Stimulated activated CD8-positive, alpha-beta memory T cell treated with anti-CD3 and anti-CD28 coated beads, Interleukin-4, amount 100 ng/mL, for 4 hours (primary cell): ENCODE results near the gene PLCL2.
"Not testable (repeated sequence)": the region's sequence is repeated elsewhere in the genome, so short reads cannot be mapped to it uniquely, and the experiment has no call there.

Source experiments
- DNase-seq, 2 donors: peaks; one replicate each; pipeline ENCODE4 v3.0.0-alpha.2; 2020; ENCODE audit warnings: low read depth in 2 of 2, low spot score in 1 of 2

PLCL2 gene

DNA sequence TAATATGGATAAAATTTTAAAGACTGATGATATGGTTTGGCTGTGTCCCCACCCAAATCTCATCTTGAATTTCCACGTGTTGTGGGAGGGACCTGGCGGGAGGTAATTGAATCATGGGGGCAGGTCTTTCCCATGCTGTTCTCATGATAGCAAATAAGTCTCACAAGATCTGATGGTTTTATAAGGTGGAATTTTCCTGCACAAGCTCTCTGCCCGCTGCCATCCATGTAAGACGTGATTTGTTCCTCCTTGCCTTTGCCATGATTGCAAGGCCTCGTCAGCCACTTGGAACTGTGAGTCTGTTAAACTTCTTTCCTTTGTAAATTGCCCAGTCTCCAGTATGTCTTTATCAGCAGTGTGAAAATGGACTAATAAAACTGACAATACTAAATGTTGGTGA, 222.0 kb downstream of the PLCL2 start:
- DNase-seq, result not testable (repeated sequence)

DNA sequence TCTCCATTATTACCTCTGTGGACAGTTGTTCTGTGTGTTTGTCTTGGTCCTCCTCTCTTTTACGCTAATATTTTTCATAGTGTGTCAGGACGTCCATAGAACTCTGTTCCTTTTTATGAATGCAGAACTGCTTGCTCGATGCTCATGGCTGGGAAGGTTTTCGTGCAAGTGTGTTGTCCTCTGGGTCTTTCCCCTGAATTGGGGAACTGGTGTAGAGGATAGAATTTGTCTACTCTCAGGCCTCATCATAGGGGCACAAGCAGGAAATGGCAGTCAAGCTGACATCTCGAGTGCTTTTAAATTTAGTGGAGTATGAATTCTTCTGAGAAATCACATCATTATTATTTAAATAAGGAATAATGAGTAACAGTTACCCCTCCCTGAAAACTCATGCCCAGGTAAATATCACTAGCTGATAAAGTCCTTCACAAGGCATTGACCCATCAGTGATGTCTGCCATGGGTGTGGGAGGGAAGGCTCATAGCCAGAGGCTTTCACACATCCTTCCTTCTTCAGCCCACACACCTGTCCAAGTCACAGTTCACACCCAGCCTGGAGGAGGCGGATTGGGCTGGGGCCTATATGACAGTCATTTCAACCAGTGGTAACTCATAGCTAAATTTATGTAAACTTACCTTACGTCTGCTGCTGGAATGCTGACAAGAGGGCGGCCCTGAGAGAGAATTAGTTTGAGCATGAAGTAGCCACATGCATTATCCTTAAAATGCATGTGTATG, 226.1 kb downstream of the PLCL2 start:
- DNase-seq, result no peak

DNA sequence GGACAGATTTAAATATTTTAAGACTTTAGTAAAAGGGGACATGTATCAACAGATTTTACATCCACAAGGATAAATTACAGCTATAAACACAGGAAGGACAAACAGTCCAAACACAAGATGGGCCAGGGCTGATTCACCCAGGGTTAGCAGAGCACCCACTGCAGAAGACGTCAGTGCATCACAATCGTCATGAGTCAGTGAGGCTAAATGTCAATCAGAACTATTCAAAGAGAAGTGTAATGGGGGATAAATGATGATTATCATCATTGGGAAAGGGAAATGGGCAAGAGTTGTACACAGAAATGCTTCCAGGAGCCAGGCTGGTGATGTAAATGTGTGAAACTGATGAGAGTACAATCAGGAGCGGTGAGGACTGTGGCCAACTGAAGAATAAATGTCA, 226.8 kb downstream of the PLCL2 start:
- DNase-seq, result no peak

DNA sequence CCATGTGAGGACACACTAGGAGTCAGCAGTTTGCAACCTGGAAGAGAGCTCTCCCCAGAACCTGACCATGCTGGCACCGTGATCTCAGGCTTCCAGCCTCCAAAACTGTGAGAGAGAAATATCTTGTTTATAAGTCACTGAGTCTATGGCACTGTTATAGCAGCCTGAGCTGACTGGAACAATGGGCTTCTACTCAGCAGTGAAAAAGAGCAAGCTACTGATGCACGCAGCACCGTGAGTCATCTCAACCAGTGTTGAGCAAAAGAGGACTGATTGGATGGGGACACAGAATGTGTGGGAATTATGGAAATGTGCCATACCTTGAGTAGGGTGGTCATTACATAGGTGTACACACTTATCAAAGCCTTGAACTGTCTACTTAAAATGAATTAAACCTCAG, 230.4 kb downstream of the PLCL2 start:
- no peak for DNase-seq

DNA sequence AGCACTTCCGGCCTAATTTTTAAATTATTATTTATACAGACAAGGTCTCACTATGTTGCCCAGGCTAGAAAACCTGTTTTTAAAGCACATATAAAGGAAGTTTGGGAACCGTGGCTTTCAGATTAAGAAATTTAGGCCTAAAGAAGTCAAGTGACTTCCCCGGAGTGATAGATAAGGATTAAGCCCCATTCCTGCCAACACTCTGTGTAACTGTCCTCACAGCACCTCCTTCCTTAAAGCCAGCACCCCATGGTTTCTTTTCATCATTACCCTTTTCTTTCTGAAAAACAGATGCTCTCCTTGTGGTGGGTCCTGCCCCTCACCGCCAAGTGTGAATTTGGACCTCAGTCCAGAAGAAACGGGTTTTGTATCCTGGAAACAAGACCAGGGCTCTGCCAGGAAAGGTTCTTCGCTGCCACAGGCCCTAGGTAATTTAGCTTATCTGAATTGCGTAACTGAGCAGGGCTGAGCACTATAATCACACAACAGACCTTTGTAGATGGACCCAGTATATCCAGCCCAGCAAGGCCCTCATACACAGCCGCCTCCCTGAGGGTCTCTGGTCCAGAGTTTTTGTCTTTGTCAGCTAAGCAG, 231.3 kb downstream of the PLCL2 start:
- DNase-seq, result no peak

DNA sequence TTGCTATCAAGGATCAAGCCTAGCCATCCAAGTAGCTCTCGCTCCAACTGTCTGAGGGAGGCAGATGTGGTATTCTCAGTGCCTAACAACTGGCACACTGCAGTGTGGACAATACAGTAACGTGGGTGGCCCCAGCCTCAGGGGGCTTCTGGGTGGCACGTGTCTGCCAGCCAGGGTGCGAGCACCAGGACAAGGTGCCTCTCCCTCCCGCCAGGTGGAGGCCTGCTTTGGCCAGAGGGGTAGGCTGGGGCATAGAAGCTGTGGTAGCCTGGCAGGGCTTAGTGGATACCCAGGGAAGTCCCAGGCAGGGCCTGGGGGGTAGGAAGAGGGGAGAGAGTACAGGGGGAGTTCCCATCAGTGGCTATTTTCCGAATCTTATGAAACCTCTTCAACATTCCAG, 234.0 kb downstream of the PLCL2 start:
- DNase-seq, result no peak

DNA sequence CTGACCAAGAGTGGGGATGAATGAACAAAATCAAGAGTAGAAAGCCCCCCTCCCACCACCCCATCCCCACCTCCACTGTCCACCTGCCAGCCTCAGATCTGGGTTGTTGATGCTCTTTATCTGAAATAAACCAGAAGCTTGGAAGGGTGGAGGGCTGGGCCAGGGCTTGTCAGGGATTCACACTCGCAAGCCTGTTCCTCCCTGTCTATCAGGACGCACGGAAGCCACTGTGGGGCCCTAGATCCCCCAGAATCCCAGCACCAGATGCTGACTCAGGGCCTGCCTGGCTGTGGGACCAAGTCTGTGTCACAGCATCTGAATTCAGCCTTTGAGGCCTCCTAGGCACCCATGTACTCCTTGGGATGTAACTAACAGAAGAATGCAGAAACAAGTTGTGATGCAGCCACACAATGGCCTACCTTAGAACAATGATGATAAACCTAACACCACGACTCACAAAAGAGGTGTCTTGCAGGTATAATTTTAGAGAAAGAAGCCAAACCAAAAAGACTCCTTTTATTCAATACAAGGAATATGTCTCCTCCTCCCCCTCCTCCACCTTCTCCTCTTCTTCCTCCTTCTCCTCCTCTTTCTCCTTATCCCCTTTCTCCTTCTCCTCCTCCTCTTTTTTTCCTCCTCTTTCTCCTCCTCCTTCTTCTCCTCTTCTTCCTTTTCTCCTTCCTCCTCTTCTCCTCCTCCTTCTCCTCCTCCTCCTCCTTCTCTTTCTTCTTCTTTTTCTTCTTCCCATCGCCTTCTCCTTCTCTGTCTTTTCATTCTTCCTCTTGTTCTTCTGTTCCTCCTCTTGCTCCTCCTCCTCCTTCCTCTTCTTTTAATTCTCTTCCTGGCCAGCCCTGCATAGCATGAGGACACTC, 234.7 kb downstream of the PLCL2 start:
- no peak for DNase-seq

DNA sequence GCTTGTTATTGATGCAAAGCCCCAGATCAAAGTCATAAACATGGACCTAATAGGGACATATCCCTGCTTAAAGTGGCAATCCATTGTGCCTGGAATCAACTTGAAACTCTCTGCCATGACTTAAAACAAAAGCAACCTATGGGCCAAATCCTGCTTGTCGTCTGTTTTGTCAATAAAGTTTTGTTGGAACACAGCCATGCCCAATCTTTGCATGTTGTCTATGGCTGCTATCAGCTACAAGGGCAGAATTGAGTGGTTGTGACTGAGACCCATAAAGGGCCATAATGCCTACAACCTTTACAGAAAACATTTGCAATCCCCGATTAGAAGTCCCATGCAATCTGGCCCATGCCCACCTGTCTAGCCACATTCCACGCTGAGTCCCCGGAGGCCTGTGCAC, 235.4 kb downstream of the PLCL2 start:
- no peak for DNase-seq

DNA sequence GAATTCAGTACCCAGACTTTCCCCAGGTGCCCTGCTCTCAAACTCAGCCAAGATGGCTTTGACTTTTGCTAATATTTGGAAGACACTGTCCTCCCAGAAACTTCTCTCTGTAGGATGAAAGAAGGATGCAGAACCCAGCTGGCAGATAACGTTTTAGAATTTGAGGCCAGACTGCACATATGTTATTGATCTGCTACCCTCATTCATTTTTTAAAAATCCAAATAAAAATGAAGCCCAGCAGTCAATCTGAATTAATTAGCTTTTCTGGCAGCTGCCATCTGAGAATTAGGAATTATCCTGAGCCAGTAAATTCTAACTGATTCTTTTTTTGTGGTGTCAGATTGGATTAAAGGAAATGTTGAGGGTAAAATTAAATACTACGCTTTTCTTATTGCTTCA, 236.6 kb downstream of the PLCL2 start:
- no peak for DNase-seq

DNA sequence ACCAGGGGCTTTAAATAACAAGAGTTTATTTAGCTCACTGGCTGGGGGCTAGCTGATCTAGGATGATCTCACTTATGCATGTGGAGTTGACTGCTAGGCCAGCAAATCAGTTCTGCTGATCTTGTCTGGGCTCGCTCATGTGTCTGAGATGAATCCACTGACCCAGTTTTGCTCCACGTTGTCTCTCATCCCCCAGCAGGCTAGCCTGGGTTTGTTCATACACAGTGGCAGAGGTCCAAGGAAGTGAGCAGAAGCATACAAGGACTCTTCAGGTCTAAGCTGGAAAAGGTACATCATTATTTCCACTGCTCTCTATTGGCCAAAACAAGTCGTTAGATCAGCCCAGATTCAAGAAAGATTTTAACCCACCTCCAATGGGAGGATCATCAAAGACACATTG, 238.0 kb downstream of the PLCL2 start:
- DNase-seq, result no peak

DNA sequence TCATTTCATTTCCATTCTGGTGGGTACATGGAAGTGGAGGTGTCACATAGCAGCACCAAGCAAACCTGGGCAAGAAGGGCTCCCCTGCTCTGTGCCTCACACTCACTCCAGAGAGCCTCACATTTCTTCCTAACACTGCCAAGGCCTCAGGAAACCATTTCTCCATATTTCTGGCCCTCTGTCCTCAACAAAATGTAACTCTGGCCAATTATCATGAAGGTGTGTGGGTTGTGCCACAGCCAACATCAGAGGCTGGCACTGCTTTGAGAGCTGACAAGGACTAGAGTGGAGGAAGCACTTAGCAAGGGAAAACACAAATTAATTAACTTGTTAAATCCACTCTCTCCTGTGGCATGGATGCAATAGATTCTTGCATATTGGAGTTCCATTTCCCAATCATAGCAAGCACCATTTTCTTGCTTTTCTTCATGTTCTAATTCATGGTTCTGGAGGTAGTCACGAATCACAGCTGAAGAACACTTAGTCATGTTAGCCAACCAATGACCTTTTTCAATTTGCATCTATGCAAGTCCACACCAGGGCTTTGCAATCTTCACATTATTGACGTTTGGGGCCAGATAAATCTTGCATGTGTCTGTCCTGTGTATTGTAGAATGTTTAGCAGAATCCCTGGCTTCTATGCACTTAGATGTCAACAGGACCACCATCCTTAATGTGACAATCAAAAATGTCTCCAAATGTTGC, 241.1 kb downstream of the PLCL2 start:
- no peak for DNase-seq

DNA sequence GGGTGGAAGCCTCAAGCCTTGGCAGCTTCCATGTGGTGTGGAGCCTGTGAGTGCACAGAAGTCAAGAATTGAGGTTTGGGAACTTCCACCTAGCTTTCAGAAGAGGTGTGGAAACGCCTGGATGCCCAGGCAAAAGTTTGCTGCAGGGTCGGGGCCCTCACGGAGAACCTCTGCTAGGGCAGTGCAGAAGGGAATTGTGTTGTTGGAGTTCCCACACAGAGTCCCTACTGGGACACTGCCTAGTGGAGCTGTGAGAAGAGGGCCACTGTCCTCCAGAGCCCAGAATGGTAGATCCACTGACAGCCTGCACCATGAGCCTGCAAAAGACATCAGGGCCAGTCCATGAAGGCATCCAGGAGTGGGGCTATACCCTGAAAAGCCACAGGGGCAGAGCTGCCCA, 243.9 kb downstream of the PLCL2 start:
- not testable (repeated sequence) for DNase-seq

DNA sequence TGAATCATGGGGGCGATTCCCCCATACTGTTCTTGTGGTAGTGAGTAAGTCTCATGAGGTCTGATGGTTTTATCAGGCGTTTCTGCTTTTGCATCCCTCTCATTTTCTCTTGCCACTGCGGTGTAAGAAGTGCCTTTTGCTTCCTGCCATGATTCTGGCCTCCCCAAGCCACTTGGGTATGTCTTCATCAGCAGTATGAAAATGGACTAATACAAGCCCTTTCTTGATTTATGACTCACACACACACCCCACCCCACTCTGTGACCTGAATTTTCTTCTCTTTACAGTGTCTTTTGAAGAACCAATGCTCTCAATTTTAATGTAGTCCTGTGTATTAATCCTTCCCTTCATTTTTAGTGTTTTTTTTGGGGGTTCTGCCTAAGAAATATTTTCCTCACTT, 244.8 kb downstream of the PLCL2 start:
- no peak for DNase-seq

DNA sequence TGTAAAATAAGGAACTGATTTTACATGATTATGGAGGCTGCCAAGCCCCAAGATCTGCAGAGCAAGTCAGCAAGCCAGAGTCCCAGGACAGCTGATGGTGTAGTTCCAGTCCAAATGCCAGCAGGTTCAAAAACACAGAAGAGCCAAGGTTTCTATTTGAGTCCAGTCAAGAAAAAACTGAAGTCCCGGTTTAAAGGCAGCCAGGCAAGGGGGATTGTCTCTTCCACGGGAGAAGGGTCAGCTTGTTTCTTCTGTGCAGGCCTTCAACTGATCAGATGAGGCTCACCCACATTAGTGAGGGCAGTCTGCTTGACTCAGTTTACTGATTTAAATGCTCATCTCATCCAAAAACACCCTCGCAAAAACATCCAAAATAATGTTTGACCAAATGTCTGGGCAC, 246.2 kb downstream of the PLCL2 start:
- DNase-seq, result no peak

DNA sequence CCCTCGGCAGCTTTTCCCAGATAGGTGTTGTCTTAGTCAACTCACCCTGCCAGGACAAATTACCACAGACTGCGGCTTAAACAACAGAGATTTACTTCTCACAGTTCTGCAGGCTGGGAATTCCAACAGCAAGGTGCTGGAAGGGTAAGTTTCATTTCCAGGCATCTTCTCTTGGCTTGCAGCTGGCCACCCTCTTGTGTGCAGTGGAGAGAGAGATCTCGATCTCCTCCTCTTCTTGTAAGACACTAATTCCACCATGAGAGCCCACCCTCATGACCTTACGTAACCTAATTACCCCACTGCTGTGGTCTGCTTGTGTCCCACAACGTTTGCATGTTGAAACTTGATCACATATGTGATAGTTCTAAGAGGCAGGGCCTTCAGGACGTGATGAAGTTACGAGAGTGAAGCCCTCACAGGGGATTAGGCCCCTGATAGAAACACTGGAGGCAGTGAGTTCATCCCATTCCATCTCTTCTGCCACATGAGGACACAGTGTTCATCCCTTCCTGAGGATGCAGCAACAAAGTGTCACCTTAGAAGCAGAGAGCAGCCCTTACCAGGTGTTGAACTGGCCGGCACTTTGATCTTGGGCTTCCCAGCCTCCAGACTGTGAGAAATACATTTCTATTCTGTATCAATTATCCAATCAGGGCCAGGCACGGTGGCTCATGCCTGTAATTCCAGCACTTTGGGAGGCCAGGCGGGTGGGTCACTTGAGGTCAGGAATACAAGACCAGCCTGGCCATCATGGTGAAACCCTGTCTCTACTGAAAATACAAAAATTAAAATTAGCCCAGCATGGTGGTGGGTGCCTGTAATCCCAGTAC, 247.7 kb downstream of the PLCL2 start:
- no peak for DNase-seq

DNA sequence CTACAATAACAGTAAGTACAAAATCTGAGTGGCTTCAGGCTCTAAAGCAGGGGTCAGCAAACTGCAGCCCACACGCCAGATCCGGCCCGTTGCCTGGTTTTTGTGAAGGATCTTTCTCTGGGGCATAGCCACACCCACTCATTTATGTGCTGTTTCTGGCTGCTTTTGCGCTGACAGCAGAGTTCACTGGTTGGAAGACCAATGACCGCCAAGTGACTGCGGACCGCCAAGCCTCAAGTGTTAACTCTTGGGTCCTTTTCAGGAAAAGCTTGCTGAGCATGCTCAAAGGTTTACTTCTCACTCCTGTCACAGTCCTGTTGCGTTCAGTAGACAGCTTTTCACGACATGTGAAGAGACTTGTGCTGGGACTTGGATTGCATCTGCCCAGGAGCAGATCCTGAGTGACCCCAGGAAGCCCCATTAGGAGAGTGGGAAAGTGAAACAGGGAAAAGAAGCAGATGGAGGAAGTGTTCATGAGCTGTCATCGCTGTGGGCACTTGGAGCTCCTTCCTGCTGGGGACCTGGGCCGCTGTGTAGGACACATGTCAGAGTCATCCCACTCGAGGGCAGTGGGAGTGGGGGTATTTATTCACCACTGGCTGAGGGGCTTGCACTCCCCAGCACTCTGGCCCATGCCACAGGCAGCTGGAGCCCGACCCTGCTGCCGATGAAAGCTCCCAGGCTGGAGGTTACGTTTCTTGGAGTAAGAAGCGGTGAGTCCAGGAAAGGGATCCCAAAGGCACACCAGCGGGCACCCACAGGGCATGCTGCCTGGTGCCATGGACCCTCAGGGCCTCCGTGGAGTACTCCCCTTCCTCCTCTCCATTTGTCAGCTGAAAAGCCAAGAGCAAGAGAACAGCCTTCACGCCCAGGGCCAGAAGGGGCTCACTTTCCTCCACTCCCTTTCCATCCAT, 249.1 kb downstream of the PLCL2 start:
- DNase-seq, result no peak

DNA sequence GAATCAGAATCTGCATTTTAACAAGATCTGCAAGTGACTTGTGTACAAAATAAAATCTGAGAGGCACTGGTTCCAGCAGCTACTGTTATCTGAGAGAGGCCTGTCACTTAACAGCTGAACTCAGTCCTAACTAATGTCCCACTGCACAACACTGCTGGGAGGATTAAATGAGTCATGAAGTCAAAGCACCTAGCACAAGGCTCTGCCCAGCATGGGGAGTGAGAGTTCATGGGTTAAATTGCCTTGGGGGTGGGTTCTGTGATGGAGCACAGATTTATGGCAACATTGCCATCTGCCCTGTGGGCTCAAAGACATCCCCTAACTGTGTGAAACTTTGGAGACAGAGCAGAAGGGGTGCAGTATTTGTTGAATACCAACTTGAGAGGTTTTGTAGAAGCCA, 250.9 kb downstream of the PLCL2 start:
- no peak for DNase-seq

DNA sequence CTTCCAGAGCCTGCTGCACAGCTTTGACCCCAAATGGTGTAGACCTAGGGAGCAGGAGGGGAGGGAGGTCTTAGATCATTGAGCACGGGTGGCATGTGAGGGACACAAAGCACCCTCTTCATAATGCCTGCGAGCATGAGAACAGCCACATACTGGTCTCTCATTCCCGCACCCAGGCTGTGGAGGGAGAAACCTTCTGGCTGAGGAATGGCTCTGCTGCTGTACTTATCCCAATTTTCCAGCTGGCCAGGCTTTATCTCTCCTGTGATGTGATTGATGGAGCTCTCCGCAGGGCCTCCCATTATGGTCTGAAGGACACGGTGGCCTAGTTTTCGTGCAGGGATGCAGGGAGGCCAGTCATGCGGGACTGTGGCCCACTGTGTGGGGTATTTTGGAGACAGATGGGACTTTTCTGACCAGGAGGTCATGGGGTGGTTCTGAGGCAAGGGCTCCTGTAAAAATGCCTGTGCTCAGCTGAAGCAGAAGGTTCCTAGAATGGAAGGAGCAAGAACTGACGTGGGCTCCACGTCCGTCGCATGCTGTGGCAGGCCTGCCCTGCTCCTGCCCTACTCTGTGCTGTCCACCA, 251.5 kb downstream of the PLCL2 start:
- DNase-seq, result no peak

DNA sequence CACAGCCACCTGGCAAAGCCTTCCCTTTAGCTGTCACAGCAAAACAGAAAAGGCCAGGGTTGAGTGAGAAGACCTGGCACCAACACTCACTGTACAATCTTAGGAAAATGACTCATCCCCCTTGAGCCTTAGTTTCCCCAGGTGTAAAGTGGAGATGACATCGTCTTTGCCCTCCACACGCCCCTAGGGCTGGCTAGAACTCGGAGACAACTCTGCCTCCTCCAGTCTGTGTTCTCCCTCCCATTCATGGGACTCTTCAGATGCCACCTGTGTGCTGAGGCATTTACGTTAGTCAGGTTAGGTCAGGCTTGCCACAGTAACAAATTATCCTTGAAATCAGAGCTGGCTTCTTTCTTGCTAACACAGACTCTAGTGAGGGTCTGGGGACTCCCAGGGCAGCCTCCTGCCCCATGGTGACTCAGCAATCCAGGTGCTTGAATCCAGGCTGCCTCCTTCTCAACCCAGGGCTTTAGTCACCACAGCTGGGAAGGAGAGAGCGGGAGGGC, 252.6 kb downstream of the PLCL2 start:
- no peak for DNase-seq
